RPMI8226 (cell line): ENCODE measurements around the gene ATIC.

Source experiments
- DNase-seq: peaks from one replicate; pipeline ENCODE4 v3.0.0-alpha.2; 2015

ATIC gene

GRCh38 chr2:215361876-215362561 lies 50.2 kb downstream of the ATIC start:
- no peak for DNase-seq

GRCh38 chr2:215362562-215362904 lies 50.7 kb downstream of the ATIC start:
- DNase-seq, result no peak

GRCh38 chr2:215363039-215363438 lies 51.2 kb downstream of the ATIC start:
- DNase-seq, result no peak

- no peak for DNase-seq
Observed at GRCh38 chr2:215363461-215364156, 51.8 kb downstream of the ATIC start.

GRCh38 chr2:215364157-215365155 lies 52.6 kb downstream of the ATIC start:
- DNase-seq, result no peak

- no peak for DNase-seq
Observed at GRCh38 chr2:215365184-215365658, 53.4 kb downstream of the ATIC start.

- DNase-seq, result no peak
Observed at GRCh38 chr2:215366440-215367032, 54.7 kb downstream of the ATIC start.

GRCh38 chr2:215367662-215368492 lies 56.0 kb downstream of the ATIC start:
- no peak for DNase-seq

GRCh38 chr2:215368493-215368809 lies 56.6 kb downstream of the ATIC start:
- no peak for DNase-seq

- DNase-seq, result no peak
Observed at GRCh38 chr2:215369181-215369760, 57.4 kb downstream of the ATIC start.

GRCh38 chr2:215370112-215370965 lies 58.5 kb downstream of the ATIC start:
- DNase-seq, result no peak

- DNase-seq, result no peak
Observed at GRCh38 chr2:215371915-215372897, 60.3 kb downstream of the ATIC start.

- DNase-seq, result no peak
Observed at GRCh38 chr2:215372968-215373649, 61.2 kb downstream of the ATIC start.

- DNase-seq, result no peak
Observed at GRCh38 chr2:215374002-215374401, 62.1 kb downstream of the ATIC start.

- DNase-seq, result no peak
Observed at GRCh38 chr2:215374642-215375466, 63.0 kb downstream of the ATIC start.

GRCh38 chr2:215375467-215375830 lies 63.6 kb downstream of the ATIC start:
- DNase-seq, result no peak

GRCh38 chr2:215376103-215376780 lies 64.4 kb downstream of the ATIC start:
- DNase-seq, result no peak
